HepG2 (cell line): ENCODE measurements around the gene KAT6B.

Experiments used
- SMAD3 ChIP-seq: sonication (generic); formaldehyde crosslinking; IDR thresholded peaks from 2 replicates; pipeline ENCODE4 v1.4.0; 2020; ENCODE audit warnings: missing genetic modification reagents
- TMF1 ChIP-seq: sonication (generic); formaldehyde crosslinking; IDR thresholded peaks from 2 replicates; pipeline ENCODE4 v1.8.1; 2022; ENCODE audit warnings: low read depth, missing genetic modification reagents
- TSC22D2 ChIP-seq: sonication (generic); formaldehyde crosslinking; IDR thresholded peaks from 2 replicates; pipeline ENCODE4 v1.5.1; 2020; ENCODE audit warnings: missing genetic modification reagents, mild to moderate bottlenecking, borderline replicate concordance
- ZBTB3 ChIP-seq: sonication (generic); formaldehyde crosslinking; IDR thresholded peaks from 2 replicates; pipeline ENCODE4 v1.4.0; 2020; ENCODE audit warnings: low read depth, mild to moderate bottlenecking, moderate library complexity, missing genetic modification reagents, borderline replicate concordance
- ZNF367 ChIP-seq: sonication (generic); formaldehyde crosslinking; IDR thresholded peaks from 2 replicates; pipeline ENCODE4 v1.4.0; 2020; ENCODE audit warnings: missing genetic modification reagents, borderline replicate concordance
- ZNF567 ChIP-seq: sonication (generic); formaldehyde crosslinking; IDR thresholded peaks from 2 replicates; pipeline ENCODE4 v1.8.1; 2023; ENCODE audit warnings: mild to moderate bottlenecking, missing genetic modification reagents, borderline replicate concordance
- ZNF788 ChIP-seq: sonication (generic); formaldehyde crosslinking; IDR thresholded peaks from 2 replicates; pipeline ENCODE4 v1.5.0; 2020; ENCODE audit warnings: mild to moderate bottlenecking, missing genetic modification reagents, borderline replicate concordance
- ZSCAN12 ChIP-seq: sonication (generic); formaldehyde crosslinking; IDR thresholded peaks from 2 replicates; pipeline ENCODE4 v1.9.0; 2021; ENCODE audit warnings: mild to moderate bottlenecking, missing genetic modification reagents
- TF ChIP-seq, protein P1 (sequence below): sonication (generic); formaldehyde crosslinking; IDR thresholded peaks from 2 replicates; pipeline ENCODE4 v1.5.0; 2020; ENCODE audit warnings: mild to moderate bottlenecking, missing genetic modification reagents, moderate library complexity

DNA sequence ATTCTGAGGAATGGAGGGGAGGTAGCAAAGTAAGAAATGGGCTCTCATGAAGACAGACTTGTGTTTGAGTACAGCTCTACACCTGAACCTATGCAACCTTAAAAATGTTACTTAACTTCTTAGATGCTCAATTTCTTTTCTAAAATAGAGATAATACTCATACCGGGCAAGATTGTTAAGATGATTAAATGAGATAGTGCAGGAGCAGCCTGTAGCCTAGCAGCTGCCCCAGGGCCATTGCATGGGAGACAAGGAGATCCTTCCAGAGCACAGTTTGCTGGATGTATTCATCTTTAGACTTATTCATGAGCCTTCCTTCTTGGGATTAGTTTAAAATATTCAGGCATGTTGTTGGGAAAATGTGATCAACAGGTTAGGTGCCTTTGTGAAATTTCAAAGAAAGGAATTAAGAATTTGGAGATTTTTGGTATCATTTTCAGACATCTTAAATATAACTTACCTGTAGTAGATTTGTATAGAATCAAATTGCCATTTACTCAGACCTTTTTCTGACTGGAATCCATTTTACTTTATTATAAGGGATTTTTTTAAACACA lies 130.2 kb downstream of the KAT6B start:
- TF ChIP-seq ZNF567 (CRISPR knock-in tag) (no peak), ZNF788 (CRISPR knock-in tag) (no peak), TSC22D2 (CRISPR knock-in tag) (no peak), TMF1 (CRISPR knock-in tag) (no peak), ZBTB3 (CRISPR knock-in tag) (no peak), ZNF367 (no peak), ZSCAN12 (CRISPR knock-in tag) (no peak), SMAD3 (no peak)
- TF ChIP-seq, protein P1, sequence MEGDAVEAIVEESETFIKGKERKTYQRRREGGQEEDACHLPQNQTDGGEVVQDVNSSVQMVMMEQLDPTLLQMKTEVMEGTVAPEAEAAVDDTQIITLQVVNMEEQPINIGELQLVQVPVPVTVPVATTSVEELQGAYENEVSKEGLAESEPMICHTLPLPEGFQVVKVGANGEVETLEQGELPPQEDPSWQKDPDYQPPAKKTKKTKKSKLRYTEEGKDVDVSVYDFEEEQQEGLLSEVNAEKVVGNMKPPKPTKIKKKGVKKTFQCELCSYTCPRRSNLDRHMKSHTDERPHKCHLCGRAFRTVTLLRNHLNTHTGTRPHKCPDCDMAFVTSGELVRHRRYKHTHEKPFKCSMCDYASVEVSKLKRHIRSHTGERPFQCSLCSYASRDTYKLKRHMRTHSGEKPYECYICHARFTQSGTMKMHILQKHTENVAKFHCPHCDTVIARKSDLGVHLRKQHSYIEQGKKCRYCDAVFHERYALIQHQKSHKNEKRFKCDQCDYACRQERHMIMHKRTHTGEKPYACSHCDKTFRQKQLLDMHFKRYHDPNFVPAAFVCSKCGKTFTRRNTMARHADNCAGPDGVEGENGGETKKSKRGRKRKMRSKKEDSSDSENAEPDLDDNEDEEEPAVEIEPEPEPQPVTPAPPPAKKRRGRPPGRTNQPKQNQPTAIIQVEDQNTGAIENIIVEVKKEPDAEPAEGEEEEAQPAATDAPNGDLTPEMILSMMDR = no peak
